NK-92 (cell line): ENCODE measurements around the gene PDGFD.

Source experiments
- DNase-seq: peaks from one replicate; lab custom pipeline; 2025; ENCODE audit not compliant: unreplicated experiment; lab: John Stamatoyannopoulos, UW

The PDGFD gene

DNA sequence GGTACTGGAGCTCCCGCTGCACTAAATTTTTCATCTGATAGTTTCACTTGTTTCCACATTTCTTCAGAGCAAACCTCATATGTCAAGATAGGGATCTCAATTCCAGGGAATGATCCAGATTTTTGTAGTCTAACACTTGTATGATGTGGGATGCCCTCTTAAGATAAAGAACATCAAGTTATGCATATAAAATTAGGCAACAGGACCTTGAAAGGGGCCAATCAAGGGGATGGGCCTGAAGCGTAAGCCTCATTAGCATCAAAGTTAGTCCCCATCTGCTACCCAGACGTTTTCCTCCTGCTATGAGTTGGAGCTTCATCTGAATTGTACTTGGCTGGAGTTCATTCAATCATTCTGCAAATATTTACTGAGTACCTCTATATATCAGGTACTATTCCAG is 17.5 kb downstream of the PDGFD start:
- DNase-seq = no peak

DNA sequence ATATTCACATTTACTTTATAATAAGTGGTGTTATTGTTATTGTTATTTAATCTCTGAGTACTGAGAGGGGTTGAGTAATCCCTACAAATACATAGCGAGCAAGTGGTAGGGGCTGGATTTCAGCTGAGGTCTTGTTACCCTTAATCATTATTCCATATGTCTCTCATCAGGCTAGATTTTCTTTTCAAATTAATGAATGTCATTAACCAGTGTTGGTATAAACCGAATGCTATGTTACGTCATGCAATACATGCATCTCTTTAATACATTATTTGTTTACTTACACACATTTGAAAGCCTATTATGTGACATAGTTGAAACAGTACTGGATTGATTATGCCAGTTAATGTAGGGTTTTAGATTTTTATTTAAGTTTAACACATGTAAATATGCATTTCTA is 18.9 kb downstream of the PDGFD start:
- DNase-seq = no peak

DNA sequence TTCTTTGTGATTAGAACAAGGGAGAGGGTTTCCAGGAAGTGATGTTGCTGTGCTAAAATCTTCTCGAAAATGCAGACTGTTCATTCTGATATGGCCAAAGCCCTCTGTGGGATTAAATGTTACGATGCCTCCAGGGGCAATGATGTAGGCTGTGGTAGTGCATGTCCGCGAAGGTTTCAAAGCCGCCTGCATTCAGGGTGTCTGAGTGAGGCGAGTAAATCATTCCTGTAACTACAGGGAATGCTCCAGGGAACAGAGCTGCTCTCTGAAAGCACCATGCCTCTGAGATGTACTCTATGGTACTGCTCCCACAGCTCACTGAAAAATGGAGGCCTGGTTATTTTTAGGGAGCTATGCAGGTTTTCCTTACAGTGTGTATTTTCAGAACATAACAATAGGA is 21.2 kb downstream of the PDGFD start:
- no peak for DNase-seq

DNA sequence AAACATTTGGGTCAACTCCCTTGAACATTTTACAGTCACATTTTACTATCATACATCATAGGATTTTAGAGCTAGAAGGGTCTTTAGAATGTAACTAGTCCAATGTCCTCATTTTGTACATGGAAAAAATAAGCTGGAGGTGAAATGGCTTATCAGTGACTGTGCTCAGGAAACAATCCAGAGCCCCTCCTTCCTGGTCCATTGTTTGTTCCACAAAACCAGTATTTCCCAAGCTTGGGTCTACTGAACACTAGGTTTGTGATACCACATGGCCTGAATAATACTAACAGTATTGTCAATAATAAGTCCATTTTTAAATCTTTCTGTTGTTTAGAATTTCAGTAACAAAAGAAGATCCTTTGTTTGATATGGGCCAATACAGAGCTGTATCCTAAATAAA is 27.1 kb downstream of the PDGFD start:
- no peak for DNase-seq

DNA sequence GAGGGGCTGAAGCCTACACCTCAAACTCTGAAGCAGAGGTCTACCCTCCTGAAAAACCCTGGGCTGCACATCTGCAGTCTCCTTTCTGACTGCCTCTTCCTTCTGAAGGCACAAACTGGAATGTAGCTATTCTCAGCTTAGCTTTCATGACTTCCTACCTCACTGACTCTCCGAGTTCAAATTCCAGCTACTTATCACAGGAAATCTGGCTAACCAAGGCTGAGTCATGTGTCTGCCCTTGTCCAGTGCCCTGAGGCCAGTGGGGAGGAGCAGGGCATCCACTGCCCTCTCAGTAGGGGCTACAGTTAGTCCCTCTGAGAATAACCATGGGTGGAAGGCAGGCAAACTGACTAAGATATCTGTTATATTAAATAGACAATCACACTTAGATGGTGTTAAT is 29.2 kb downstream of the PDGFD start:
- no peak for DNase-seq

DNA sequence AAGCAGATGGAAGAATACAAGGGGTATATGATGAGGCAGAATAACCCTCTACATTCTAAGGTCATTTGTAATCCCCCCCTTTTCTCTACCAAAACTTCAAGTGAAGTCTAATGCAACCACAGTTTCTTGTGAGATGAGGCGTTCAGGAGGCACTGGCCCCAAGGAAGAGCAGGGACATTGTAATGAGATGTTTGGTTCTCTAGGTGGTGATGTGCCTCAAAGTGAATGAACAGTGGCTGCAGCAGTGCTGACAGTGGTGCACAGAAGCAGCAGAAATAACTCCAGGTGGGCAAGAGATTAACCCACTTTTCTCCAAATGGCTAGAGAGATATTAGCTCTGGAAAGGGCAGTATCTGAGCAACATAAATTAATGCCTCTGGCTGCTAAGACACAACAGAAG is 33.8 kb downstream of the PDGFD start:
- DNase-seq = no peak

DNA sequence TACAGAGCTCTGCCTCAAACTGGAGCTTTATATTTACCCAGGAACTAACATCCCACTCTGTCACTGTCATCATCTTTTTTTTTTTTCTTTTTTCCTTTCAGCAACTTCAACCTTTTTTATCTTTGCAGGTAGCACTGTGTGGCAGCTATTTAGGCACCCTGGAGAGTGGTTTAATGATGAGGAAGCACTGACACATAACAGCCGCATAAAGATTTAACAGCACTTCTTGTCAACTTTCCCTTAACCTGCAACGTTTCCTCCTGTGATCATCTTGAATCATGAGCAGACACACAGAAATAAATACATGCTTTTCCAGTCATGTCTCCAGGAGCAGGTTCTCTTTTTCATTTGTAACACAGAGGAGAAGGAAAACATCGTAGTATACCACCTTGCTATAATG is 34.8 kb downstream of the PDGFD start:
- DNase-seq = no peak

DNA sequence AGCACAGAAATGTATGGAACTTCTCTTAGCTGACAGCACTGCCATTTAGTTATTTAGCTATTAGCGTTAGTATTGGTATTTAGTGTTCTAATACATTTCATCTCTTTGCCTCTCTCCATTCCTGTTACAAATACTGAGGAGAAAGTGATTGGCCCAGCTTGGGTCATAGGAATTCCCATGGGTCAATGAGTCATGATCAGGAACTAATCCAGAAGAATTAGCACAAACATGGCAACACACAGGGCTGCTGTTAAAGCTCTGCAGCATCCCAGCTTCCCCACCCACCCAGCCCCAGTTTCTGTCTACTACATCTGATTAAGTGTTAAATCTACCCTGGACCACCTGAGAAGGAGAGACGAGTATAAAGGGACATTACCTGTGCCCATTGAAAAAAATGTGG is 36.1 kb downstream of the PDGFD start:
- no peak for DNase-seq

DNA sequence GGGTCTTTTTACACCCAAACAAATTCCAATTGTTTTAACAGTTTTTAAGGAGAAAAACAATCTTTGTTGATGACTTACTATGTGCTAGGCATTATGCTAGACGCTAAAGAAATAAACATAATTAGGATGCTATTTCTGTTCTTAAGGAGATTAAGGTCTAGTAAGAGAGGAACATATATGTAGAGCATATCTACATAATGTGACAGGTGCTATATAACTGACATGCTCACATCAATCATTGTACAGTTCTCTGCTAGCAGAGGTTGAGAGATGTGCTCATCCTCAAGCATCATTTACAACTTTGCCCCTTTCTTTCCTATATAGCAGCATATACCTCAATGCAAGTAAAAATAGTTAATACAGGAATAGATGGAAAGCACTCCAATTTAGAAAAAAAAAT is 37.5 kb downstream of the PDGFD start:
- no peak for DNase-seq

DNA sequence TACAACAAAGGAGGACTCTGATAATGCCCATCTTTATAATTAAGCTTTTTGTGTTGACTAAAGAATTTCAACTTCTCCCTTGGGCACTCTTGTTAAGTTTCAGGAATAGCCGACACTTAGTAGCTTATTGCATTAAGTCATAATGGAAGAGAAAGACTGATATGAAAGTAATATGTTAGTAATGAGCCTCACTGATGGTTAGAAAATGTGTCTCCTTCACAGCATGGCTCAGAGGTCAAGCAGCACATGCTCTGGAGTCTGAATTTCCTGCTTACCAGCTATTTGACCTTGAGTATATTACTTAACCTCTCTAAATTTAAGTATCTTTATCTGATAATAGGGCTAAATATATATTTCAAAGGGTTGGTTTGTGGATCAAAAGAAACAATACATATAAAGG is 39.0 kb downstream of the PDGFD start:
- no peak for DNase-seq

DNA sequence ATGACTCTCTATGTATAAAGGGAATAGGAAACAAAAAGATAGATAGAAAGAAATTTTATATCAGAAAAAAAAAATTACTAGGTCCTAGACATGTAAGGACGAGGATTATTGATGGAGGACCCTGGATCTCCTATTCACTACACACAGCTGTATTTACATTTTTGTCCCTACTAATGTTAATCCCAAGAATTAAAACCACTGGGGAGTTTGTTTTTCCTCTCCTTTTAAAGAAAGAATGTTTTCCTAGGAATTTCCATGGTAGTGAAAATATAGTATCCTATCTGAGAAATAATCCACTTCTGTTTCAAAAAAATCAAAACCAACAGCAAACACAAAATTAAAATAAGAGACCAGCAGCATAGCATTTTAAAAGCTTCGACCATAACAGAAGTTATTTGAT is 41.1 kb downstream of the PDGFD start:
- DNase-seq = no peak

DNA sequence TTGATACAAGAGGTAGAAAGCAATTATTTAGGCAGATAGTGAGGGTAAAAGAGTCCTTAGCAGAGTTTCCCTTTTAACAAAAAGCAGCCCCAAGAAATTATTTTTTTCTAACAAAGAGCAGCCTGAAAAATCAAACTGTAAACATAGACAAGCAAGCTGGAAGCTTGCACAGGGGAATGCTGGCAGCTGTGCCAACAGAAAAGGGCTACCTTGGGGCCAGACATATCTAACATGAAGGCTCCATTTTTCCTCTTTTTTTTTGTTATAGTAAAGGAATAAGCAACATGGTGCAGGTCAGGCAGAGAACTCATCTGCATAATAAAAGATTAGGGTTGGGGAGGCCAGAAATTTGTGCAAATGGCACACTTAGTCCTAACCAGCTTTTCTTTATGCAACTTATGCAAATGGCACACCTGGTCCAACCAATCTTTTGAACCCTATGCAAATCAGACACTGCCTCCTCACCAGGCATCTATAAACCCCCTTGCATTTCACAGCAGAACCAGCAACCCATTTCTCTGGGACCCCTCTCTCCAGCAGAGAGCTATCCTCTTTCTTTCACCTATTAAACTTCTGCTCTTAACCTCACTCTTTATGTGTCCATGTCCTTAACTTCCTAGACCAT is 41.8 kb downstream of the PDGFD start:
- no peak for DNase-seq

DNA sequence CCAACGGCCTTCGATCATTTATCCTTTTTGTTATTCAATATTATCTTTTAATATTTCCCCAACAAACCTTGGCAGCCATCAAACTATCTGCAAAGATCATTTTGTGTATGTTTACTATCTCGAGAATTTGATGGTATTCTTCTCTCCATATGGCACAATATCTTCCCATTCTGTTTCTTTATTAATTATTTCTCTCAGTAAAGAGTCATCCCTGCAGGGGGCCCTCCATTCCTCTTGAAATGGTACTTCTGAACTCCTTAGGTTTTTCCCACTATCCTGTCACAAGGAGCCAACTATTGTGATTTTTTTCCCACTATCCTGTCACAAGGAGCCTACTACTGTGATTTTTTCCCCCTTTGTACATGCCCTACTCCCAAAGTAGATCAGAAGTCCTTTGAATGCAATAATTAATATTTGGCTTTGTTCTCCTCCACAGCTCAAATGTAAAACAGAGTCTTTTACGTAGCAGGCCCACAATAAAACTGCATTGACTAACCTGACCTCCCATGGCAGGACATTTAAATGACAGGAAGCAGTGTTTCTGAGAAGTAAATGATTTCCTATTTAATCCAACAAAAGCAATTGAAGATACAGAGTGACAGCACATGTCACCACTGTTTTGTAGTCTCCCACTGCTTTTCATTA is 43.3 kb downstream of the PDGFD start:
- DNase-seq = no peak

DNA sequence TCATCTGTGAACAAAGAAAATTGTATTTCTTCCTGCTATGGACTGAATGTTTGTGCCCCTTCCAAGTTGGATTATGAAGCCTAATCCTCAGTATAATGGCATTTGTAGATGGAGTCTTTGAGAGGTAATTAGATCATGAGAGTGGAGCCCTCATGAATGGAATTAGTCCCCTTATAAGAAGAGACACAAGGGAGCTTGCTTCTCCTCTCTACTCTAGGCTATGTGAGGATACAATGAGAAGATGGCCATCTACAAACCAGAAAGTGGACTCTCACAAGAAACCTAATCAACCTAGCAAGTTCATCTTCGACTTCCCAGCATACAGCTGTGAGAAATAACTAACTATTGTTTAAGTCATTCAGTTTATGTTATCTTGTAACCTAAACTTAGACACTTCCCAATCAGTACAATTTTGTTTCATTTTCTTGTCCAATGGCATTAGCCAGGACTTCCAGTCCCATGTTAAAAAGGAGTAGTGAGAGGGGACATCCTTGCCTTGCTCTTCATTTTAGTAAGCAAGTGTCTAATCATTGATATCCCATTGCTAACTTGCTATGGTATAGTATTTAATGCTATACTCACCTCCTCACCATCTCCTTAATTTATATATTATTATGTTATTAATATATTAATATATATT is 45.7 kb downstream of the PDGFD start:
- DNase-seq = no peak

DNA sequence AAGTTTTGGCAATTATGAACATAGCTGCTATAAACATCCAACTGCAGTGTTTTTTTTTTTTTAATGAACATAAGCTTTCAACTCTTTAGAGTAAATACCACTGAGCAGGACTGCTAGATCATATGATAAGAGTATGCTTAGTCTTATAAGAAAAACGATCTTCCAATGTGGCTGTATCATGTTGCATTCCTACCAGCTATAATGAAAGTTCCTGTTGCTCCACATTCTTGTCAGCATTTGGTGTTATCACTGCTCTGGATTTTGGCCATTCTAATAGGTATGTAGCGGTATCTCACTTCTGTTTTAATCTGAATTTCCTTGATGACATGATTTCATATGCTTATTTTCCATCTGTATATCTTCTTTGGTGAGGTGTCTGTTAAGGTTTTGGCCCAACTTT is 50.4 kb downstream of the PDGFD start:
- DNase-seq = no peak

DNA sequence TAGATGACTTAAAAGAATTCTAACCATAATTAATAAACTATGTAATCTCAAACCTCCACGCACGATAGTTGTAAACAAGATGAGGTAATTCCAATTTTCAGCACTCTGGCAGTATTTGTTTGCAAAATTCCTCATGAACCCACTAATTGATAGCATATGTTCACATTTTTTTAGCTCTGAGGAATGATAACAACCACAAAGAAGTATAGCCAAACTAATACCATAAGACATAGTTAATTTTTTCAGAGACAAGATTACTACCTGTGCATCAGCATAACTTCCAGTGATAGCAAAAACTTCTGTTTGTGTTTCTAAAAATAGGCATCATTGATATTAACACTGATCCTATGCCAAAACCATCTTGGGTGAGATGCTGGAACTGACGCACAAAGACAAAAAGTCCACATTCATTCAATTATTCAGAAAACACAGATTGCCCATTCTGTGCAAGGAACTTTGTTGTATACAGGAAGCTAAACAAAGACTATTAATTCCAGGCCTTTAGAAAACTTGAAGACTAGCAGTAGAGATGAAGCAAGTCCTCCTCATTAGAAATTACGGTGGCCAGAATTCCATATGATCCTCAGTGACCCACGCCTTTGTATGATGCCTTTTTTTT is 57.7 kb downstream of the PDGFD start:
- no peak for DNase-seq

DNA sequence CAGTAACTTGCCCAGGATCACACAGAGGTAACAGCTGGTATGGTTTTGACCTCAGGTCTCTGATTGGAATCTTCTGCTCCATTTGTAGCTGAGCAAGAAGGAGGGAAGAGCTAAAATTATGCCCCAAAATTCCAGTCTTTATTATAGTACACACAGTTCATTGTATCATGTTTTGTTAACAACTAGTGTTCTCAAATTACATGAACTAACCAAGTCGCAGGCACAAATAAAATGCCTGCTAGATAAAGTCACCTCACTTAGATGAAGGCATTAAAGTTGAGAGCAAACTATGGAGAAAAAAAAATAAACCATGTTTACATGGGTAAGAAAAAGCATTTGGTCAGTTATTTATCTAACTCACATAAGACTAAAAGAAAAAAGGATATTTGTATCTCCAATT is 58.8 kb downstream of the PDGFD start:
- DNase-seq = no peak

DNA sequence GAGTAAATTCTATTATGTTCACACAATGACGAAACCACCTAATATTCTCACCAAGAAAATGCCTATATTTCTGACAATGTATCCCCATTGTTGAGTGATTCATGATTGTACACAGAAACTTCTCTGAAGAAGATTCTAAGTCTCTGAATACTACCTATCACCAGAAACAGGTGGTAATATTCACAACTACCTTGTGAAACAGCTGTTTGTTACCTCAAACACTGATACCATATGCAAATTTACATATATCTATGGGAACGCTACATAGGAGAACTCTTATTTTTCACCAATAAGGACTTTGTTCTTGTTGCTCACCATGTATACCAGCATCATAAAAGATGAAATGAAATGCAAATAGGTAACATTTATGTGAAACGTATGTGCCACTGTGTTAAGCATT is 59.3 kb downstream of the PDGFD start:
- no peak for DNase-seq

DNA sequence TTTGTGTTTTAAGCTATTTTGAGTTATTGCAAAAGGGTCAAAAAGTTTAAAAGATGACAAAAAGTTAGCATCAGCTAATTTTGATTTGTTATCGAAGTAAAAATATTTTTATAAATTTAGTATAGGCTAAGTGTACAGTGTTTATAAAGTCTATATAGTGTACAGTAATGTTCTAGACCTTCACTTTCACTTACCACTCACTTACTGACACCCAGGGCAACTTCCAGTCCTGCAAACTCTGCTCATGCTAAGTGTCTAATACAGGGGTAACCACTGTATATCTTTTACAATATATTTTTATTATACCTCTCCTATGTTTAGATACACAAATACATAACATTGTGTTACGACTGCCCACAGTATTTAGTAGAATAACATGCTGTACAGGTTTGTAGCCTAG is 59.7 kb downstream of the PDGFD start:
- DNase-seq = no peak

DNA sequence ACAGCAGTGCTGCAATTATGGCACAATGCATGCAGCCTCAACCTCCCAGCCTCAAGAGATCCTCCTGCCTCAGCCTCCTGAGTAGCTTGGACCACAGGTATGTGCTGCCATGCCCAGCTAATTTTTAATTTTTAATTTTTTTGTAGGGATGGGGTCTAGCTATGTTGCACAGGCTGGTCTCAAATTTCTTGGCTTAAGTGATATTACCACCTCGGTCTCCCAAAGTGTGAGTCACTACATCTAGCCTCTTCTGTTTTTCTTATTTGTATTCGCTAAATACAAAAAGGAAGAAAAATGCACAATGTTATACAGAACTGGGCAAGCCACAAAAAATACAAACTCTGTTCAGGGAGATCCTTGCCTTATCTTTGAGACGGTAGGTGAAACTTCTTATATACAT is 65.4 kb downstream of the PDGFD start:
- no peak for DNase-seq

DNA sequence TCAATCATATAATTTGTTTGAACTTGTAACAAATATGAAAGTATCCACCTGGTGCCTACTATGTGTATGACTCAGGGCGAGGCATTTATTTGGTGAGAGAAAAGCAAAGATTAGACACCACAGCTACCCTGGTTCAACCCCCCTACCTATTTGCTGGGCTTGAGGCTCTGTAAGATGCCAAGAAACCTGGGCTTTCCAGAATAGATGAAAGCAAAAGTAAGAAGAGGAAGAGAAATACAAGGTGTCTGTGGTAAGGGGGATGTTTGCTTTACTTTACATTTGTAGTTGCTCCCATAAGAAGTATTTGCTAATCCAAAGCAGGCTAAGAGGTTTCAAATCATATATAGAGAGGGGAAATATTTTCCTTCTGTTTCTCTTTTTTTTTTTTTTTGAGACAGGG is 65.8 kb downstream of the PDGFD start:
- DNase-seq = no peak

DNA sequence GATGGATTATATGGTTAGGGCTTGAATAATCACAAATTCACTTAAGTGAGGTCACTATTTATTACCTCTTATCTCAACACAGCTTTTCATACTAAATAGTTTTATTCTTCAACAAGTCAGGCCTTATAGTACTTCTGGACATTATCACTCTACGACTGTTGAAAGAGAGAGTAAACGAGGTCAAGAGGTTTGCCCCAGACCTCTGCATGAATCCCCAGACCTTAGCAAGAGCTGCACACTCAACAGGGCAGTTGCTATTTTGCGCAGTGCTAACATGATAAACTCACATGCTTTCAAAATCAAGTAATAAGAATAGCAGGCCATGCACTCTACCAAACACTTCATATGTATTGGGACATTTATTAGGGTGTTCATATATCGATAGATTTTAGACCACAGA is 67.0 kb downstream of the PDGFD start:
- no peak for DNase-seq
